Kidney (tissue), 14 donors: ENCODE data around the gene CUL1. TPM values are rescaled to one million over a fixed set of nuclear protein-coding genes. Genes with fewer than 3 reads are reported as not detected.

Experiments used
- DNase-seq, 5 donors: peaks; one replicate each; pipeline ENCODE4 v3.0.0-alpha.2; 2013 to 2020
- FAIRE-seq: peaks from 2 replicates; lab custom pipeline; 2012; peaks lifted over from hg19 to GRCh38; lab: Jason Lieb, UNC
- H3K27ac ChIP-seq, 2 donors: one replicate each; pipeline ENCODE4 v1.7.0; 2013; ENCODE audit warnings: low read depth in 2 of 2, low read length in 2 of 2, inconsistent platforms in 1 of 2
- H3K27me3 ChIP-seq: one replicate; pipeline ENCODE4 v1.7.1; 2013; ENCODE audit warnings: low read length, inconsistent platforms; ENCODE audit not compliant: control insufficient read depth, insufficient read depth
- H3K36me3 ChIP-seq, 3 donors: one replicate each; pipeline versions ENCODE4 v1.7.0 to v1.7.1; 2013; ENCODE audit warnings: low read length in 3 of 3, control low read depth in 1 of 3, inconsistent platforms in 1 of 3; ENCODE audit not compliant: insufficient read depth in 3 of 3, control insufficient read depth in 2 of 3
- H3K4me1 ChIP-seq, 3 donors: one replicate each; pipeline versions ENCODE4 v1.7.0 to v1.7.1; 2013; ENCODE audit warnings: low read length in 3 of 3, inconsistent platforms in 1 of 3, low read depth in 1 of 3; ENCODE audit not compliant: control insufficient read depth in 2 of 3, insufficient read depth in 2 of 3
- H3K4me3 ChIP-seq, 3 donors: one replicate each; pipeline versions ENCODE4 v1.7.0 to v1.8.1; 2013; ENCODE audit warnings: low read length in 3 of 3, control low read depth in 1 of 3, inconsistent platforms in 1 of 3
- H3K9ac ChIP-seq, 3 donors: one replicate each; pipeline versions ENCODE4 v1.7.0 to v1.7.1; 2013; ENCODE audit warnings: low read length in 3 of 3, control low read depth in 1 of 3, inconsistent platforms in 1 of 3
- H3K9me3 ChIP-seq, 3 donors: one replicate each; pipeline versions ENCODE4 v1.7.0 to v1.7.1; 2013; ENCODE audit warnings: low read length in 3 of 3, control low read depth in 1 of 3, inconsistent platforms in 1 of 3; ENCODE audit not compliant: control insufficient read depth in 2 of 3, insufficient read depth in 1 of 3
- intact Hi-C: fragments of 100-400 bp; cut with DNase I; formaldehyde crosslinking; loops from one replicate; pipeline ENCODE4 v1.11.1; 2022
- polyA plus RNA-seq: library from polyadenylated mRNA; stranded (reverse); fragments of 350-450 nt; fragmentation: Illumina TruSeq; extraction: RNeasy Lipid Tissue Mini Kit (QIAGEN cat#74804); gene quantifications from one replicate; pipeline ENCODE4 v1.2.3, GENCODE V29; 2014; ENCODE audit warnings: low read depth, low replicate concordance; ENCODE audit not compliant: insufficient read depth
- total RNA-seq: library from RNA; stranded (reverse); fragmentation: NEBNext Ultra II Directional; extraction: Animal tissue kit (Norgen Biotek cat#: 25700); gene quantifications from one replicate; pipeline ENCODE4 v1.2.1, GENCODE V29; 2021
- TF ChIP-seq, protein P1 (sequence below): IDR thresholded peaks from 3 replicates; pipeline ENCODE4 v1.5.1; 2012; ENCODE audit warnings: mild to moderate bottlenecking, moderate library complexity, borderline replicate concordance; ENCODE audit not compliant: insufficient read depth; ENCODE audit errors: extremely low read depth
- donor health status: control.
- donor health status: control.
- donor health status: control.
- donor health status: control.
- donor health status: control.
- donor health status: DM: yes; HTN: yes; CAD: no.
- donor health status: Normal renal cell carcinoma (clear cell type).

CUL1 gene
- total and polyA plus RNA-seq, 2 donors from 2014 or later: 23.4 to 37.6 TPM

DNA sequence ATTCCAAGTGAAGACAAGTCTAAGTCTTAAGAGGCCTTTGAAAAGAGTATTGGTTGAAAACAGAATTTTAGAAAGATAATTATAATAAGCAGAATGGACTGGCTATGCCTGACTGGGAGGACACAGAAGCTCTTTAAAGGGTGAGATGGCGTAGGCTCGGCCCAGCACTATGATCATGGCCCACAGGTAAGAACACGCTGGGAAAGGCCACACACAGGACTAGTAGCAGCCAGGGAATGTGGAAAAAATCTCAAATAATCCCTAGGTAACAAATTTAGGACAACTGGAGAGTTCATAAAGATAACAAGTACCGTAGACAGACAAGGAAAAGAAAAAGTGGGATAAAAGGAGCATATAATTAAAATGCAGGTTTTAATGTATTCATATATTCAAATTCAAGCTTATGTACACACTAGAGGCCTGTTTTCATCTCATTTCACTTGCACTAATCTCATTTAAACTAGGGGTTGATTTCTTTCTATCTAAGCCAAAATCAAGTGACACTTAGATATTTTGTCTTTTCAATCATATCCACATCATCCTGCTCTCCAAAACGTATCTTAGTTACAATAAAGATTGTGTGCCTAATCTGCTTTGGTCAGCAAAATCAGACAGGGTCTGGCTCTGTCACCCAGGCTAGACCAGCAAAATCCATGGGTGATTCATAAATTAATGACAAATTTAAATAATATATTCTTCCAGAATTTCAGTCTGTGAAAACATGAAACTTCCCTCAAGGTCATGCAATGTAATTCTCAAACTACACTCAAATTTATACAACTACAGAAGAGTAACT lies 132.4 kb downstream of the CUL1 start:
- TF ChIP-seq, protein P1, sequence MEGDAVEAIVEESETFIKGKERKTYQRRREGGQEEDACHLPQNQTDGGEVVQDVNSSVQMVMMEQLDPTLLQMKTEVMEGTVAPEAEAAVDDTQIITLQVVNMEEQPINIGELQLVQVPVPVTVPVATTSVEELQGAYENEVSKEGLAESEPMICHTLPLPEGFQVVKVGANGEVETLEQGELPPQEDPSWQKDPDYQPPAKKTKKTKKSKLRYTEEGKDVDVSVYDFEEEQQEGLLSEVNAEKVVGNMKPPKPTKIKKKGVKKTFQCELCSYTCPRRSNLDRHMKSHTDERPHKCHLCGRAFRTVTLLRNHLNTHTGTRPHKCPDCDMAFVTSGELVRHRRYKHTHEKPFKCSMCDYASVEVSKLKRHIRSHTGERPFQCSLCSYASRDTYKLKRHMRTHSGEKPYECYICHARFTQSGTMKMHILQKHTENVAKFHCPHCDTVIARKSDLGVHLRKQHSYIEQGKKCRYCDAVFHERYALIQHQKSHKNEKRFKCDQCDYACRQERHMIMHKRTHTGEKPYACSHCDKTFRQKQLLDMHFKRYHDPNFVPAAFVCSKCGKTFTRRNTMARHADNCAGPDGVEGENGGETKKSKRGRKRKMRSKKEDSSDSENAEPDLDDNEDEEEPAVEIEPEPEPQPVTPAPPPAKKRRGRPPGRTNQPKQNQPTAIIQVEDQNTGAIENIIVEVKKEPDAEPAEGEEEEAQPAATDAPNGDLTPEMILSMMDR: no peak
- intact Hi-C loops: no loop called here
- no peaks in the 10 kb centered on the region for H3K9me3 ChIP-seq
- H3K27me3 ChIP-seq: no peaks in the 10 kb centered on the region
- no peak overlapping the region for H3K4me3 ChIP-seq
- DNase-seq (no peak), FAIRE-seq (no peak)
- no peak overlapping the region for H3K27ac ChIP-seq
- H3K9ac ChIP-seq: no peak overlapping the region
- no peaks in the 10 kb centered on the region for H3K4me1 ChIP-seq
- no peaks in the 10 kb centered on the region for H3K36me3 ChIP-seq

DNA sequence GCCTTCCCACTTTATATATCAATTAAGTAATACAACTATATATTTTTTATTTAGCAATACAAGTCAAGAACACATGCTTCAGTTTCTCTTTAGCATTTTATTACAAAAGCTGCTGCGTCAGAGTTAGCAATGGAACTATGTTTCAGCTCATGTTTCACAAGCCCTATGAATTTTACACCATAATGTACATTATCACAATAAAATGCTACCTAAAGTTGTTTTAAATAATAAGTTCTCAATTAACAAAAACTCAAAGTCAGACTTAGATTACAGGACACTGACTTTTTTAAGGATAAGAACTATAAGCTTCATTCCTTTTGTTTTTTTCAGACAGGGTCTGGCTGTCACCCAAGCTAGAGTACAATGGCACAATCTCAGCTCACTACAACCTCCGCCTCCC lies 133.1 kb downstream of the CUL1 start:
- Histone ChIP-seq H3K4me3 (no peak overlapping the region), H3K36me3 (no peaks in the 10 kb centered on the region), H3K4me1 (no peaks in the 10 kb centered on the region), H3K9me3 (no peaks in the 10 kb centered on the region), H3K9ac (no peak overlapping the region), H3K27me3 (no peaks in the 10 kb centered on the region), H3K27ac (no peak overlapping the region)
- DNase-seq (no peak), FAIRE-seq (no peak)
- TF ChIP-seq, protein P1: no peak
- intact Hi-C loops: no loop called here

DNA sequence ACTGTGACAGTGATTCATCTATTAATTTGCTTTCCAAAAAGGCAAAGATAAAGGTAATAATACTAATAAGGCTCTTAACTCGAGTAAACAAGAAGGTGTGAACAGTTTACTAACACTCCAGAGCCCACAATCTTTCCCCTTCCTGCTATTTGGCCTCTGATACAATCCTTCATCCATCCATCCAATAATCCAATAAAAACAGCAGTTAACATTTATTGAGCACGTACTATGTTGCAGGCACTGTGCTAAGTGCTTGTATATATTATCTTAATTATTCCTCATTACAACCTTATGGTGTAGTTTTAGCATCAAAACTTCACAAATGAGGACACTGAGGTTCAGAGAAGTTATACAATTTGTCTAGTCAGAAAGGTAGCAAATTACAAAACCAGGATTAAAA lies 135.9 kb downstream of the CUL1 start:
- intact Hi-C loops: no loop called here
- no peak overlapping the region for H3K27ac ChIP-seq

More for the DNA sequence above, 135.9 kb downstream of the CUL1 start:
- H3K27me3 ChIP-seq: no peaks in the 10 kb centered on the region
- no peak overlapping the region for H3K4me3 ChIP-seq
- FAIRE-seq: no peak
- H3K36me3 ChIP-seq: no peaks in the 10 kb centered on the region
- H3K4me1 ChIP-seq: no peaks in the 10 kb centered on the region
- TF ChIP-seq, protein P1: no peak
- H3K9ac ChIP-seq: no peak overlapping the region
- no peak for DNase-seq
- no peaks in the 10 kb centered on the region for H3K9me3 ChIP-seq
